Measurements from ENCODE around the gene OR51S1.

GRCh38 chr11:4865855-4866254 is 16.8 kb upstream of the OR51S1 start:
- TF ChIP-seq CTCF (IDR thresholded peaks at IDR 0.05; ENCODE audit: poor library complexity) (no peak), EZH2 (IDR thresholded peaks at IDR 0.05; ENCODE audit: borderline replicate concordance) (no peak)

Data from hepatocyte (in vitro differentiated cells).